HCT116 (cell line): ENCODE data around the gene TRPV4. TPM values are rescaled to one million over a fixed set of nuclear protein-coding genes. Genes with fewer than 3 reads are reported as not detected.

Experiments
- microRNA-seq: library from miRNA; unstranded; fragments of <30 nt; microRNA quantifications from one replicate; pipeline ENCODE4, GENCODE V29; 2016; ENCODE audit warnings: borderline number of aligned reads
- total RNA-seq: library from RNA; stranded (reverse); gene quantifications from one replicate; pipeline ENCODE4 v1.2.1, GENCODE V29; 2021; ENCODE audit not compliant: unreplicated experiment

Gene TRPV4
- total RNA-seq, 1 experiment from 2014 or later, result 0.54 TPM

Small RNAs within 50 kb of the gene (microRNA-seq; reads per million reads assigned to microRNA genes)
- not detected for gene MIR4497

Other genes with a start within 250 kb of the TRPV4 start
- gene FAM222A, start 119.6 kb downstream of the TRPV4 start, total RNA-seq, result 3.7 TPM
- 26.6 TPM for gene GLTP, start 47.1 kb upstream of the TRPV4 start, total RNA-seq
- gene TCHP, start 66.9 kb upstream of the TRPV4 start, total RNA-seq, result 17.3 TPM
- 21.5 TPM for gene GIT2, start 163.0 kb upstream of the TRPV4 start, total RNA-seq
- 19.9 TPM for gene ANKRD13A, start 166.0 kb upstream of the TRPV4 start, total RNA-seq
- 10.1 TPM for gene C12orf76, start 215.1 kb upstream of the TRPV4 start, total RNA-seq